GM06990 (cell line): ENCODE data around the gene OR2D2.

Experiments
- DNase-seq: peaks from one replicate; pipeline ENCODE4 v3.0.0-alpha.2; 2011; ENCODE audit not compliant: insufficient read length; ENCODE audit errors: extremely low read depth
- H3K27me3 ChIP-seq: replicated peaks from 2 replicates; pipeline ENCODE4 v1.6.0; 2011; ENCODE audit warnings: low read length; ENCODE audit not compliant: control insufficient read depth, insufficient read depth
- H3K36me3 ChIP-seq: 2 replicates; pipeline ENCODE4 v1.5.1; 2011; ENCODE audit warnings: low read length; ENCODE audit not compliant: control insufficient read depth, insufficient read depth
- H3K4me3 ChIP-seq: replicated peaks from 2 replicates; pipeline ENCODE4 v1.5.1; 2011; ENCODE audit warnings: low read depth, mild to moderate bottlenecking, control low read depth, low read length
- CTCF ChIP-seq: IDR thresholded peaks from 2 replicates; pipeline ENCODE4 v1.5.1; 2011; ENCODE audit warnings: low read length, control low read depth, mild to moderate bottlenecking, inconsistent platforms; ENCODE audit not compliant: insufficient read depth, poor library complexity, severe bottlenecking

The OR2D2 gene

GRCh38 chr11:6927030-6927617, 34.8 kb upstream of the OR2D2 start:
- peak overlapping the region; percentile 96 for H3K4me3 ChIP-seq
- H3K36me3 ChIP-seq, result peaks cover 1% of the 10 kb centered on the region; the same call in 1 of the 2 replicates
- TF ChIP-seq CTCF, result no peak
- DNase-seq, result peak; percentile 70
- no peaks in the 10 kb centered on the region for H3K27me3 ChIP-seq

- H3K27me3 ChIP-seq, result no peaks in the 10 kb centered on the region
- no peaks in the 10 kb centered on the region for H3K36me3 ChIP-seq
- DNase-seq, result peak; percentile 89
- peak within 1 kb of the TSS; percentile 96 for H3K4me3 ChIP-seq
- no peak for TF ChIP-seq CTCF
Measured at GRCh38 chr11:6926208-6927029, 34.1 kb upstream of the OR2D2 start, which contains the start of gene ZNF215. Gene ZNF215 (plus strand): TSS chr11:6926426. CDS start chr11:6932273, 5,847 bp downstream.

- no peak for TF ChIP-seq CTCF
- Histone ChIP-seq H3K27me3 (no peaks in the 10 kb centered on the region), H3K36me3 (no peaks in the 10 kb centered on the region), H3K4me3 (peak overlapping the region; percentile 96)
- no peak for DNase-seq
Measured at GRCh38 chr11:6925636-6926207, 33.4 kb upstream of the OR2D2 start.

GRCh38 chr11:6925007-6925577, 32.8 kb upstream of the OR2D2 start:
- H3K36me3 ChIP-seq, result no peaks in the 10 kb centered on the region
- no peak overlapping the region for H3K4me3 ChIP-seq
- no peaks in the 10 kb centered on the region for H3K27me3 ChIP-seq
- DNase-seq, result no peak
- no peak for TF ChIP-seq CTCF

GRCh38 chr11:6920702-6921101, 28.4 kb upstream of the OR2D2 start, which contains the start of gene OR2D3:
Gene OR2D3 (plus strand): TSS chr11:6921002. CDS start chr11:6921002, 0 bp downstream.
- H3K27me3 ChIP-seq, result no peaks in the 10 kb centered on the region
- no peak for DNase-seq
- TF ChIP-seq CTCF, result no peak
- no peak within 1 kb of the TSS for H3K4me3 ChIP-seq
- no peaks in the 10 kb centered on the region for H3K36me3 ChIP-seq
